ENCODE data around the gene DLGAP3. TPM values are rescaled to one million over a fixed set of nuclear protein-coding genes. Genes with fewer than 3 reads are reported as not detected.
A peak's percentile ranks its signal among the peaks of the same experiment; 100 is the strongest.
"Not testable (repeated sequence)": the region's sequence is repeated elsewhere in the genome, so short reads cannot be mapped to it uniquely, and the experiment has no call there.

Gene DLGAP3
- polyA plus RNA-seq, 2 of the 4 experiments (the other 2 are of a cell fraction) = 0.05 TPM; not detected in 1

DNA sequence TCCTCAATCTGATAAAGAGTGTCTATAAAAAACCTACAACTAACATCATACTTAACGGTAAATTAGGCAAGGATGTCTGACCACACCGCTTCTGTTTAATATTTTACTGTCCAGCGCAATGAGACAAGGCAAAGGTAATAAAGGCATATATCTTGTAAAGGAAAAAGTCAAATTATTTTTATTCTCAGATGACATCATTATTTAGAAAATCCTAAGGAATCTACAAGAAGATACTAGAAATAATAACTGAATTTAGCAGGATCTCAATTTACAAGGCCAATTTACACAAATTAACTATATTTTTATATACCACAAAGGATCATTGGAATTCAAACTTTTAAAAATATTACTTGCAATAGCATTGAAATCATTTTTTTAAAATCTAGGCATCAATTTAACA, 107.2 kb downstream of the DLGAP3 start:
- no peaks in the 10 kb centered on the region for H3K9me3 ChIP-seq
- no peak overlapping the region for H3K27ac ChIP-seq
- ATAC-seq (no peak), FAIRE-seq (no peak), DNase-seq (ENCODE audit: low read depth in 1 of 2, low spot score in 1 of 2) (no peak)
- WGBS (ENCODE audit: missing lambda C conversion rate) = 96% methylated on average over 3 of the region's 3 CpGs
- no peak for TF ChIP-seq BHLHE40 (IDR thresholded peaks at IDR 0.05; ENCODE audit: low read depth, low read length)
- TF ChIP-seq, protein P1, sequence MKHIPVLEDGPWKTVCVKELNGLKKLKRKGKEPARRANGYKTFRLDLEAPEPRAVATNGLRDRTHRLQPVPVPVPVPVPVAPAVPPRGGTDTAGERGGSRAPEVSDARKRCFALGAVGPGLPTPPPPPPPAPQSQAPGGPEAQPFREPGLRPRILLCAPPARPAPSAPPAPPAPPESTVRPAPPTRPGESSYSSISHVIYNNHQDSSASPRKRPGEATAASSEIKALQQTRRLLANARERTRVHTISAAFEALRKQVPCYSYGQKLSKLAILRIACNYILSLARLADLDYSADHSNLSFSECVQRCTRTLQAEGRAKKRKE (CRISPR knock-in tag; IDR thresholded peaks at IDR 0.05; ENCODE audit: low read depth) = no peak
- TF ChIP-seq HOXB13 (CRISPR knock-in tag; IDR thresholded peaks at IDR 0.05; ENCODE audit: low read depth) = no peak
- TF ChIP-seq ESRRA (IDR thresholded peaks at IDR 0.05; ENCODE audit: borderline replicate concordance, low read length) = no peak
- TF ChIP-seq HOXB5 (CRISPR knock-in tag; IDR thresholded peaks at IDR 0.05) = no peak
- TF ChIP-seq, protein P2, sequence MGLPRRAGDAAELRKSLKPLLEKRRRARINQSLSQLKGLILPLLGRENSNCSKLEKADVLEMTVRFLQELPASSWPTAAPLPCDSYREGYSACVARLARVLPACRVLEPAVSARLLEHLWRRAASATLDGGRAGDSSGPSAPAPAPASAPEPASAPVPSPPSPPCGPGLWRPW (IDR thresholded peaks at IDR 0.05) = no peak
- TF ChIP-seq RNF2 (IDR thresholded peaks at IDR 0.05; ENCODE audit: borderline replicate concordance, low read depth) = no peak
- no peak for TF ChIP-seq TFCP2L1 (CRISPR knock-in tag; IDR thresholded peaks at IDR 0.05)
- TF ChIP-seq, protein P3, sequence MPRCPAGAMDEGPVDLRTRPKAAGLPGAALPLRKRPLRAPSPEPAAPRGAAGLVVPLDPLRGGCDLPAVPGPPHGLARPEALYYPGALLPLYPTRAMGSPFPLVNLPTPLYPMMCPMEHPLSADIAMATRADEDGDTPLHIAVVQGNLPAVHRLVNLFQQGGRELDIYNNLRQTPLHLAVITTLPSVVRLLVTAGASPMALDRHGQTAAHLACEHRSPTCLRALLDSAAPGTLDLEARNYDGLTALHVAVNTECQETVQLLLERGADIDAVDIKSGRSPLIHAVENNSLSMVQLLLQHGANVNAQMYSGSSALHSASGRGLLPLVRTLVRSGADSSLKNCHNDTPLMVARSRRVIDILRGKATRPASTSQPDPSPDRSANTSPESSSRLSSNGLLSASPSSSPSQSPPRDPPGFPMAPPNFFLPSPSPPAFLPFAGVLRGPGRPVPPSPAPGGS (IDR thresholded peaks at IDR 0.05) = no peak
- TF ChIP-seq, protein P4, sequence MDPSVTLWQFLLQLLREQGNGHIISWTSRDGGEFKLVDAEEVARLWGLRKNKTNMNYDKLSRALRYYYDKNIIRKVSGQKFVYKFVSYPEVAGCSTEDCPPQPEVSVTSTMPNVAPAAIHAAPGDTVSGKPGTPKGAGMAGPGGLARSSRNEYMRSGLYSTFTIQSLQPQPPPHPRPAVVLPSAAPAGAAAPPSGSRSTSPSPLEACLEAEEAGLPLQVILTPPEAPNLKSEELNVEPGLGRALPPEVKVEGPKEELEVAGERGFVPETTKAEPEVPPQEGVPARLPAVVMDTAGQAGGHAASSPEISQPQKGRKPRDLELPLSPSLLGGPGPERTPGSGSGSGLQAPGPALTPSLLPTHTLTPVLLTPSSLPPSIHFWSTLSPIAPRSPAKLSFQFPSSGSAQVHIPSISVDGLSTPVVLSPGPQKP (IDR thresholded peaks at IDR 0.05; ENCODE audit: low read depth, low read length) = no peak
- no peak for TF ChIP-seq GATA3 (IDR thresholded peaks at IDR 0.05; ENCODE audit: borderline replicate concordance)
- no peak for TF ChIP-seq MYC (IDR thresholded peaks at IDR 0.05; ENCODE audit: borderline replicate concordance, low read length)
- TF ChIP-seq CBX8 (IDR thresholded peaks at IDR 0.05) = no peak
- no peak for TF ChIP-seq PHF8 (IDR thresholded peaks at IDR 0.05; ENCODE audit: borderline replicate concordance, low read depth)
- no peak for TF ChIP-seq KDM1A (IDR thresholded peaks at IDR 0.05; ENCODE audit: low read depth)
- POLR2A ChIA-PET = no interaction called here
- no peak overlapping the region for H3K4me2 ChIP-seq
- no peak overlapping the region for H3K4me3 ChIP-seq
- CTCF ChIA-PET = no interaction called here
- no peaks in the 10 kb centered on the region for H3K4me1 ChIP-seq

DNA sequence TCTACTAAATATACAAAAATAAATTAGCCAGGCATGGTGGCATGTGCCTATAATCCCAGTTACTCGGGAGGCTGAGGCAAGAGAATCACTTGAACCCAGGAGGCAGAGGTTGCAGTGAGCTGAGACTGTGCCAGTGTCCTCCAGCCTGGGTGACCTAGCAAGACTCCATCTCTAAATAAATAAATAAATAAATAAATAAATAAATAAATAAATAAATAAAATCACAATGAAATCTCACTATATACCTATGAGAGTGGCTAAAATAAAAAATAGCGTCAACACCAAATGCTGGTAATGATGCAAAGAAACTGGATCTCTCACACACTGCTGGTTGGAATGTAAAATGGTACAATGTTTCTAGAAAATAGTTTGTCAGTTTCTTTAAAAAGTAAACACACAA, 110.6 kb downstream of the DLGAP3 start:
- DNase-seq (ENCODE audit: low read depth in 1 of 2, low spot score in 1 of 2); H3K9me3 ChIP-seq; H3K4me3 ChIP-seq; POLR2A ChIA-PET; ATAC-seq; FAIRE-seq; H3K4me1 ChIP-seq; H3K4me2 ChIP-seq; CTCF ChIA-PET; H3K27ac ChIP-seq: not testable (repeated sequence)
- TF ChIP-seq ZC3H11A (IDR thresholded peaks at IDR 0.05) = peak; percentile 72
- 57% methylated on average over 2 of the region's 2 CpGs for WGBS (ENCODE audit: missing lambda C conversion rate)

DNA sequence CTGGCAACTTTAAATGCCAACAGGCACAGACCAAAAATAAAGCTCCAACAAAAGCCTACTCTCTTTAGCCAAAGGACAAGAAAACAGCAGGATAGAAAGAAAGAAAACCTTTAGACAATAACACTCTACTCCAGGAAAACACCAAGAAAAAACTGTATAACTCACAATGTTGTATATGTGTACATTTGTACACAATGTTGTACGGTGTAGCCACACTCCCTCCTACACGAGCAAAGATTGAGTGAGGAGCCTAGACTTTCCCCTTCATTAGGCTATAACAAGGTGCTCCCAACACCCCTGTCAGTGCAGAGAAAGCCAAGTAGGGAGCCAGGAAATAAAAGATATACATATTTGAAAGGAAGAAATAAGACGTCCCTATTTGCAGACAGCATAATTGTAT, 112.7 kb downstream of the DLGAP3 start:
- WGBS (ENCODE audit: missing lambda C conversion rate) = 47% methylated on average over 3 of the region's 3 CpGs
- Histone ChIP-seq H3K9me3 (no peaks in the 10 kb centered on the region), H3K27ac (no peak overlapping the region), H3K4me2 (no peak overlapping the region), H3K4me3 (no peak overlapping the region), H3K4me1 (no peaks in the 10 kb centered on the region)
- ChIA-PET POLR2A (no interaction called here), CTCF (interaction anchor here (1.0 to 1.1 kb wide), 2 partner anchors 16 to 35 kb away, joined by 3 read pairs; no protein-coding TSS in a partner anchor)
- FAIRE-seq = no peak
- ATAC-seq = no peak
- TF ChIP-seq, protein P1 (CRISPR knock-in tag; IDR thresholded peaks at IDR 0.05; ENCODE audit: low read depth) = no peak
- TF ChIP-seq FOSL2 (IDR thresholded peaks at IDR 0.05) (no peak), FOSL2 (CRISPR knock-in tag; IDR thresholded peaks at IDR 0.05) (no peak), RCOR1 (IDR thresholded peaks at IDR 0.05; ENCODE audit: low read depth, low read length) (no peak), TP53 (CRISPR knock-in tag; IDR thresholded peaks at IDR 0.05) (no peak), ZSCAN20 (CRISPR knock-in tag; IDR thresholded peaks at IDR 0.05) (no peak), HDAC2 (IDR thresholded peaks at IDR 0.05) (no peak), FOSB (CRISPR knock-in tag; IDR thresholded peaks at IDR 0.05) (no peak), CHD2 (IDR thresholded peaks at IDR 0.05; ENCODE audit: low read length, partially characterized antibody) (no peak), ZC3H11A (IDR thresholded peaks at IDR 0.05) (no peak), GATA3 (IDR thresholded peaks at IDR 0.05; ENCODE audit: borderline replicate concordance) (no peak), ESRRA (IDR thresholded peaks at IDR 0.05; ENCODE audit: borderline replicate concordance, low read length) (no peak), KDM5A (IDR thresholded peaks at IDR 0.05) (no peak)
- TF ChIP-seq, protein P5, sequence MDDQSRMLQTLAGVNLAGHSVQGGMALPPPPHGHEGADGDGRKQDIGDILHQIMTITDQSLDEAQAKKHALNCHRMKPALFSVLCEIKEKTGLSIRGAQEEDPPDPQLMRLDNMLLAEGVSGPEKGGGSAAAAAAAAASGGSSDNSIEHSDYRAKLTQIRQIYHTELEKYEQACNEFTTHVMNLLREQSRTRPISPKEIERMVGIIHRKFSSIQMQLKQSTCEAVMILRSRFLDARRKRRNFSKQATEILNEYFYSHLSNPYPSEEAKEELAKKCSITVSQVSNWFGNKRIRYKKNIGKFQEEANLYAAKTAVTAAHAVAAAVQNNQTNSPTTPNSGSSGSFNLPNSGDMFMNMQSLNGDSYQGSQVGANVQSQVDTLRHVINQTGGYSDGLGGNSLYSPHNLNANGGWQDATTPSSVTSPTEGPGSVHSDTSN (IDR thresholded peaks at IDR 0.05) = no peak
- TF ChIP-seq, protein P2 (IDR thresholded peaks at IDR 0.05) = no peak
- no peak for DNase-seq (ENCODE audit: low read depth in 1 of 2, low spot score in 1 of 2)

Measured in A549 (cell line).